HG02759 (cell line): ENCODE data around the gene PLCB1.

Experiments used
- ATAC-seq: cut with Tn5 transposase; IDR thresholded peaks from one replicate; pipeline ENCODE4 v1.9.1; 2021; ENCODE audit warnings: mild to moderate bottlenecking, moderate library complexity; ENCODE audit not compliant: unreplicated experiment

PLCB1 gene

GRCh38 chr20:8903655-8904605, 771.9 kb downstream of the PLCB1 start:
- ATAC-seq = no peak

- no peak for ATAC-seq
Measured at GRCh38 chr20:8909596-8909995, 777.5 kb downstream of the PLCB1 start.

- no peak for ATAC-seq
Measured at GRCh38 chr20:8912096-8912495, 780.0 kb downstream of the PLCB1 start.

- no peak for ATAC-seq
Measured at GRCh38 chr20:8912731-8913130, 780.7 kb downstream of the PLCB1 start.

GRCh38 chr20:8913456-8913855, 781.4 kb downstream of the PLCB1 start:
- ATAC-seq = no peak

- ATAC-seq = no peak
Measured at GRCh38 chr20:8914421-8914820, 782.4 kb downstream of the PLCB1 start.

GRCh38 chr20:8917084-8917483, 785.0 kb downstream of the PLCB1 start:
- no peak for ATAC-seq

- ATAC-seq = no peak
Measured at GRCh38 chr20:8918145-8918544, 786.1 kb downstream of the PLCB1 start.

- ATAC-seq = no peak
Measured at GRCh38 chr20:8924539-8924938, 792.5 kb downstream of the PLCB1 start.

- no peak for ATAC-seq
Measured at GRCh38 chr20:8930726-8931125, 798.7 kb downstream of the PLCB1 start.

- ATAC-seq = no peak
Measured at GRCh38 chr20:8932192-8933165, 800.4 kb downstream of the PLCB1 start.

GRCh38 chr20:8933381-8933807, 801.3 kb downstream of the PLCB1 start:
- no peak for ATAC-seq

GRCh38 chr20:8934362-8934761, 802.3 kb downstream of the PLCB1 start:
- no peak for ATAC-seq
